GM19238 (cell line): ENCODE data around the gene CDC42BPG.

Experiments used
- DNase-seq: peaks from one replicate; pipeline ENCODE4 v3.0.0; 2011; ENCODE audit warnings: low spot score; ENCODE audit not compliant: insufficient read length

CDC42BPG gene

DNA sequence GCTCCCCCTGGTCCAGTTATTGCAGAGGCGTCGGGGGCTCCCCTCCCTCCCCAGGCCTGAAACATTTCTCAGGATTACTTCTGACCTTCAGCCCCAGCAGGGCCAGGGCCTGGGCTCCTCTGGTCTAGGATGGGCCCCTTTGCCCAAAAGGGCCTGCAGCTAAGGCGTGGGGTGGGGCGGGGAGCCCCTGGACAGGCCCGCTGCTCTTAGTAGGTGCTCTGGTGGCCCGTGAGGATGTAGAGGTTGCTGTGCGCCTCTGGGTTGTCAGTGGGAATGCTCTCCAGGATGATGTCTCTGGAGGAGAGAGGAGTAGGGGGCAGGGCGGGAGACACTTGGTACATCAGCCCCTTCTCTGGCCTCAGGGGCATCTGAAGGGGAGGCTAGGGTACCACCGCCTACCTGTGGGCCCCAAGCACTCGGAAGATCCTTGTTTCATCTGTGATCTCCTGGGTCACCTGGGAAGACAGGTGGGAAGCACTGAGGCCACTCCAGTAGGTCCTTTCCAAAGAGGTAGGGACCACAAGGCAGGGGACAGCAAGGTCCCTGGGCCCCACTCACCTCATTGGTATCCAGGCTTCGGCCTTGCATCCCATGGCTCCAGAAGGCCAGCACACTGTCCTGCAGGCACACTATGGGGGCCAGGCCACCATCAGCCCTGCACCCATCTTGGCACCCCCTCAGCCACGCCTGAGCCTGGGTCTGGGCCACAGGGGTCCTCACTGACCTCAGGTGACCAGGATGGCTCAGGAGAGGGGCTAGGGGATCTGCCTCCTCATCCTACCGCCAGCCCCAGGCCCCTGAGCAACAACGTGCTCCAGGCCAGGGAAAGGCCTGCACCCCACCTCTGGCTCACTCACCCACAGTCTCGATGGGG is 54.9 kb downstream of the CDC42BPG start:
- DNase-seq = no peak

DNA sequence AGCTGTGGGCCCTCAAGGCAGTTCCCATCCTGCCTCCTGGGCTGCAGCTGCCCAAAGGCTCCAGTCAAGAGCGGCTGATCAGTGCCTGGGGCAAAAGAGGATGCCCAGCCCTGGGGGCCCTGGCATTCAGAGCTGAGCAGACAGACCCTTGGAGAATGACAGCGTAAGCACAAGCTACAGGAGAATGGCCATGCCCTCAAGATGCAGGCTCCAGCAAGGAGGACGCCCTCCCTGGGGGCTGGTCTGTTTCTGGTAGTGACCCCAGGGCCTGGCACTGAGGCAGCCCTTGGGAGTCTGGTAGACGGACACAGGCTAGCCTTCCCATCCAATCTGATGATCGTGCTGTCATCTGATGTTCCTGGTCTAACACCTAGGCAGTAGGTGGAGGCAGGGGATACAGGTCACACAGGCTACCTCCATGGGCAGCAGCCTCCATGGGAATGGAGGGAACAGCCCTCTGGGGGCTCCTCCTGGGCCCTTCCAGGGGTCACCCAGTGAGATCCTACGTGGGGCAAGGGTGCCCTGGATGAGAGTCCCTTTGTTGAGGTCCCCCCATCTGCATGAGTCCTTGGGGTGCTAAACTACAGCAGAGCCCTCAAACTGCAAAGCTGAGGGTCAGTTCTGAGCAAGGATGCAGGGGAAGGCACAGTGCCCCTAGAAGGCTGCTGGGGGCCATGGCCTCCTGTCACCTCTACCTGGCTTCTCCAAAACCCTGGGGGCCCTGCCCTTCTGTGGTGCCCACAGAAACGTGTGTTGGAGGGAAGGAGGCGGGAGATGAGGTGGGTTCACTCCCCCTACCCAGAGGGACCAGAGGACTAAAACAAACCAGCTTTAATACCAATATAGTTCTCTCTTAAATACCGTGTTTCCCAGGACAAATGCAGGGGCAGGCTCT is 55.9 kb downstream of the CDC42BPG start:
- DNase-seq = no peak

DNA sequence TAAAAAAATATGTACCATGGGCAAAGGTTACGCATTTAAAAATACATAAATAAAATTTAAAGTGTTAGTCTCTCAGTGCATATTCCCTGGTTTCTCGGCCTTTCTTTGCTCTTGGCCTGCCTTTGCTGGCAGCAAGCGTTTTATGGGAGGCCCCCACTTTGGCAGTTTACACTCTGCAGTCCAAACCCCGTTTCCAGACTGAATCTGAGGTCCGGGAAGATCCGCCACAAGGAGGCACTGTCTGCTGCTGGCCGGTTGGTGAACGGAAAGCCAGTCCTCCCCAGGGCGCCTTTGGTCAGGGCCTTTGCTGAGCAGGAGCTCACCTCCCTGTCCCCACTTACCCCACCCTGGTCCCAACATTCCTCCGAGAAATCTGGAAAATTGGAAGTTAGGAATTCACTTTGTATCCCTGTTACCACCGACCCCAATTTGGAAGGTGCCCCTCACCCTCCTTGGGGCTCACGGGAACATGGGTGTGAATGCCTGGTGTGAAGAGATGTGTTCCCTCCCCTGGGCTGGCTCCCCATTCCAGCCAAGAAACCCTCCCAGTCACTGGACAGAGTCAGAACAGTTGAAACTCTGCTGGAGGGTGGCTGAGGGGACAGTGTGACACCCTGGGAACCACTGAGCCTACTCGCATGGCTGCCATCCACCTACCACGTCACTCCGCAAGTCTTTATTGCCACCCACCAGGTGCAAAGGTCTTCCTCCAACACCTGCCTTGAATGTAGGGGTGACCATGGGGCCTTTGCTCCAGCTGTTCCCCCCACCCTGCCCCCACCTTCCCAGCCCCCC is 56.7 kb downstream of the CDC42BPG start:
- peak; percentile 76 for DNase-seq

GRCh38 chr11:64786308-64786707 is 58.1 kb downstream of the CDC42BPG start:
- no peak for DNase-seq

- no peak for DNase-seq
Measured at GRCh38 chr11:64784813-64785581, 59.5 kb downstream of the CDC42BPG start.

DNA sequence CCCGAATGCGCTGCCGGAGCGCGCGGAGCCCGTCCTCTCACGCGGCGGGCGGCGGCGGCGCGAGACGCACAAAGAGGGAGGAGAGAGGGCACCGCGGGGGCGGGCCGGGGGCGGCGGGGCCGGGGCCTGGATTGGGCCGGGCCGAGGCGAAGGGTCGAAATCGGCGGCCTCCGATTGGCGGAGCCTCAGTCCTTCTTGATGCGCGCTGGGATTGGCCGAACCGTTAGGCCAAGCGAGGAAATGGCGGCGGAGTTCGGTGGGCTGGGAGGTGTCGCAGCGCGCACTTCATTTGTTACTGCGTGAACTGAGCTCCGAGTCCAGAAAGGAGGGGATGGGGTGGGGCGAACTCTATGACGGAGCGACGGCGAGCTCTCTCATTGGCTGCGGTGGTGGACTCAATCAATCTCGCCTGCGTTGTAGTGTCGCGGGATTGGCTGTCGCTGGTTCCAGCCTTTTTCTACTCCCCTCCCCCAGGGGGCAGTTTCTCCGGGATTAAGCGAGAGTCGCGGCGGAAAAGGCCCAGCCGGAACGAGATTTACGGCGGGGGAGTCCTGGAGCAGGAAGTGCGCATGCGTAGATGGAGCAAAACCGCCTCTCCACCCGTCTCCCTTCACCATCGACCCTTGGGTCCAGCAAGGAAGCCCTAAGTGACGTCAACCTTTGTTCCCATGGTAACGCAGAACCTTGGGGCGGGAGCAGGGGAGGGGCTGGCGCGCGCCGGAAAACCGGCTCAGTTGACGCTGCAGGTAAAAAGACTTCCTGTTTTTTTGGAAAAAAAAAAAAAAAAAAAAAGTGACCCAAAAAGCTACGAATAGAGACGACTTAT is 65.8 kb downstream of the CDC42BPG start, which contains the start of gene SF1:
Gene SF1, minus strand, starts transcription at position 70 of the 826 bp plus-strand sequence. CDS start 150 bp downstream, outside the sequence.
- peak; percentile 93 for DNase-seq

DNA sequence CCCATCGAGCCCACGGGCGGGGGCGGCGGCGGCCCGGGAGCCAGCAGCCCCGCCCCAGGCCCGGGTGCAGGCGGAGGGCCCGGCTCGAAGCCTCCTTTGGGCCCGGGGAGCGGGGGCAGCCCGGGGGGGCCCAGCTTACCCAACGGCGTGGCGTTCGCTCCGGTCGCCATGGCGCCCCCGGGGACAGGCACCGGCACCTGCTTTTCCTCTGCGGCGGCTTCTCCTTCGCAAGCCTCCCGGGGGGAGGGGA is 66.3 kb downstream of the CDC42BPG start:
- DNase-seq = no peak

DNA sequence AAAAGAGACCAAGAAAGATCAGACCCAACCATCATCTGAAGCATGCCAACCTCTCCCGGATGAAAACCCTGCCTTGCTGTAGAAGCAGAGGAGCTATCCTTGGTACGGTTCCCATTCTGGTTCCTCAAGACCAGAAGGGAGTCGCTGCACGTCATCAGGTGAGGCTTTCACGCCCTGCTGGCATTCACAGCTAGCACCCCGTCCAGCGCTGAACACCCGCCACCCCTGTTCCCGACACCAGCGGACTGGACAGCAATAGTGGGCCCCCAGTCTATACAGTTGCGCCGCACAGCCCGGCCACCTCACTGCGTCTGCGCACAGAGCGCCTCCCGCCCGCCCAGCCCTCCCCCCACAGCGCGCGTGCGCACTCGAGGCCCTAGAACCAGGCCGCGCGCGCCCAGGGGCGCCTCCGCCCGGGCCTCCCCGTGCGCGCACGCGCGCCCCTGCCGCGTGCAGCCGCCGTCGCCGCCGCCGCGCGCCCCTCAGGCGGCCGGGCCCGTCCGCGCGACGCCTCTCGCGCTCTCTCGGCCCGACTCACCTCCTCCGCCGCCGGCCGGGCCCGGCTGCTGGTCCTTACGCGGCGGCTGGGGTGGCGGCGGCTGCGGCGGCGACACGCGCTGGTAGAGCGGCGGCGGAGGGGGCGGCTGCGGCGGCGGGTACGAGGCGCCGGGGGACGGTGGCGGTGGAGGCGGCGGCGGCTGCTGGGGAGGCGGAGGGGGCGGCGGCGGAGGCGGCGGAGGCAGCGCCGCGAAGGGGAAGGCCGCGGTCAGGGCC is 66.8 kb downstream of the CDC42BPG start:
- DNase-seq = peak; percentile 88

GRCh38 chr11:64776875-64777274 is 67.6 kb downstream of the CDC42BPG start:
- DNase-seq = no peak

- DNase-seq = no peak
Measured at GRCh38 chr11:64776425-64776824, 68.0 kb downstream of the CDC42BPG start.

DNA sequence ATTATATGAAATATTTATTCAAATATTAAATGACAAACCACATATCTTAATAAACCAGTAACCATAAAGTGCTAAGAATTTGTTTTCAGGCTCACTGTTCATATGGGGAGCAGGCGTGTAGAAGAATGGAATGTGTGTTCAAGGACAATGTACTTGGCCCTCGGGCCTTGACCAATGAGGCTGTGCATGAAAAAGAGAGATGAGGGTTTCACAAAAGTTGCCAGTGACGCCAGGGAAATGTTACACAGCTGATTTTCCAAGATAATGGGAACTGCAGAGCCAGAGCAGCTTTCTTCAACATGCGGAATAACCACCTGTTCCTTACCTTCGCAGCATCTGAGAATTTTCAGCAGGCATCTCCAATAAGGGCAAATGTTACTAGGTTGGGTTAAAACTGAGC is 70.3 kb downstream of the CDC42BPG start:
- no peak for DNase-seq
